Lung (tissue), 12 donors: Measurements from ENCODE around the gene IFIT2. TPM values are rescaled to one million over a fixed set of nuclear protein-coding genes. Genes with fewer than 3 reads are reported as not detected.
A peak's percentile ranks its signal among the peaks of the same experiment; 100 is the strongest.
"Not testable (repeated sequence)": the region's sequence is repeated elsewhere in the genome, so short reads cannot be mapped to it uniquely, and the experiment has no call there.

Source experiments
- ATAC-seq: fragments of 200-7000 bp; cut with Tn5 transposase; one replicate; pipeline ENCODE4 v1.9.1; 2020; ENCODE audit warnings: moderate number of reproducible peaks; ENCODE audit not compliant: insufficient read depth, low FRiP score
- DNase-seq, 3 donors: peaks; one replicate each; pipeline ENCODE4 v3.0.0-alpha.2; 2013 to 2017
- H3K27ac ChIP-seq, 2 donors: one replicate each; pipeline ENCODE4 v1.5.1; 2013; ENCODE audit warnings: mild to moderate bottlenecking in 2 of 2, moderate library complexity in 2 of 2, control low read depth in 1 of 2, inconsistent platforms in 1 of 2, low read depth in 1 of 2, low read length in 1 of 2
- H3K27me3 ChIP-seq, 3 donors: one replicate each; pipeline ENCODE4 v1.5.1; 2013; ENCODE audit warnings: low read length in 2 of 3; ENCODE audit not compliant: control insufficient read depth in 3 of 3, insufficient read depth in 3 of 3
- H3K36me3 ChIP-seq, 4 donors: one replicate each; pipeline ENCODE4 v1.5.1; 2013; ENCODE audit warnings: low read length in 4 of 4, mild to moderate bottlenecking in 1 of 4, moderate library complexity in 1 of 4; ENCODE audit not compliant: control insufficient read depth in 4 of 4, insufficient read depth in 4 of 4
- H3K4me1 ChIP-seq, 5 donors: one replicate each; pipeline ENCODE4 v1.5.1; 2013; ENCODE audit warnings: low read length in 5 of 5, mild to moderate bottlenecking in 2 of 5, moderate library complexity in 1 of 5; ENCODE audit not compliant: control insufficient read depth in 5 of 5, insufficient read depth in 5 of 5
- H3K4me3 ChIP-seq: one replicate; pipeline ENCODE4 v1.5.1; 2013; ENCODE audit warnings: mild to moderate bottlenecking, control low read depth, moderate library complexity
- H3K9ac ChIP-seq, 2 donors: one replicate each; pipeline ENCODE4 v1.5.1; 2013; ENCODE audit warnings: low read length in 2 of 2, control low read depth in 1 of 2; ENCODE audit not compliant: insufficient read depth in 1 of 2
- H3K9me3 ChIP-seq, 4 donors: one replicate each; pipeline ENCODE4 v1.5.1; 2013; ENCODE audit warnings: low read length in 3 of 4, mild to moderate bottlenecking in 1 of 4, moderate library complexity in 1 of 4; ENCODE audit not compliant: control insufficient read depth in 4 of 4, insufficient read depth in 3 of 4
- CTCF ChIP-seq: IDR thresholded peaks from 2 replicates; pipeline ENCODE4 v1.5.1; 2012; ENCODE audit warnings: mild to moderate bottlenecking; ENCODE audit errors: control extremely low read depth, extremely low read depth
- WGBS, 2 donors: extraction: QIAGEN DNeasy Blood & Tissue Kit; methylation state at CpG; one replicate each; pipeline ENCODE4 v1.1.7; 2013; 5-methylcytosine and 5-hydroxymethylcytosine counted together
- polyA plus RNA-seq, 2 donors: library from polyadenylated mRNA; stranded (reverse); fragments of 200-250 nt; gene quantifications; one replicate each; pipeline ENCODE4 v1.2.1, GENCODE V29; 2013
- total RNA-seq, 2 donors: library from RNA; depleted of rRNA in 1 of 2; stranded (reverse); fragments of >200 nt in 1 of 2; gene quantifications; one replicate each; pipeline ENCODE4 v1.2.1, GENCODE V29; 2014 to 2021
- donor health status: control.
- donor health status: control.
- donor health status: Bipolar disorder and iron deficiency.
- donor health status: healthy.
- donor health status: DM: yes; HTN: yes; CAD: no.

The IFIT2 gene
- total and polyA plus RNA-seq, 4 donors: 8.1 to 17.8 (median 14.1) TPM

- no peaks in the 10 kb centered on the region for H3K9me3 ChIP-seq
- no peaks in the 10 kb centered on the region for H3K27me3 ChIP-seq
- H3K36me3 ChIP-seq: no peaks in the 10 kb centered on the region
- H3K4me3 ChIP-seq: peak within 1 kb of the TSS; percentile 31
- ATAC-seq: peak; percentile 85
- peaks cover 12 to 34% (median 15%) of the 10 kb centered on the region in 5 donors for H3K4me1 ChIP-seq
- peak; percentile 89 to 98 (median 97) for DNase-seq
- TF ChIP-seq CTCF: no peak
- peak within 1 kb of the TSS; percentile 33 to 86 for H3K9ac ChIP-seq
- 2% methylated on average over 7 of the region's 7 CpGs for WGBS, 2 donors
- H3K27ac ChIP-seq: peak within 1 kb of the TSS; percentile 88 to 97
Observed at GRCh38 chr10:89327803-89328441, 26.1 kb downstream of the IFIT2 start, which contains the start of gene IFIT3. Gene IFIT3, plus strand, starts transcription at chr10:89327997. Its CDS starts 77 bp downstream, at chr10:89328074.

GRCh38 chr10:89329151-89329550 is 27.3 kb downstream of the IFIT2 start:
- TF ChIP-seq CTCF: no peak
- no peak for ATAC-seq
- 81 to 89% methylated on average over 2 of the region's 2 CpGs for WGBS, 2 donors
- no peaks in the 10 kb centered on the region for H3K9me3 ChIP-seq
- H3K4me3 ChIP-seq: no peak overlapping the region
- no peak for DNase-seq
- peak overlapping the region in 1 of 2 donors; percentile 77 for H3K27ac ChIP-seq
- peak overlapping the region in 1 of 2 donors; percentile 86 for H3K9ac ChIP-seq
- H3K4me1 ChIP-seq: peaks cover 16 to 46% (median 27%) of the 10 kb centered on the region in 5 donors
- H3K27me3 ChIP-seq: no peaks in the 10 kb centered on the region
- H3K36me3 ChIP-seq: no peaks in the 10 kb centered on the region

- not testable (repeated sequence) for ATAC-seq, H3K4me3 ChIP-seq, H3K9ac ChIP-seq, H3K36me3 ChIP-seq, H3K9me3 ChIP-seq, H3K27me3 ChIP-seq
- H3K27ac ChIP-seq: peak overlapping the region; percentile 49 to 67
- 48 to 71% methylated on average over 2 to 3 of the region's 3 CpGs for WGBS, 2 donors
- peak in 1 of 3 donors; percentile 25 for DNase-seq
- peaks cover 16 to 47% (median 28%) of the 10 kb centered on the region in 5 donors for H3K4me1 ChIP-seq
Observed at GRCh38 chr10:89330014-89330413, 28.2 kb downstream of the IFIT2 start.

GRCh38 chr10:89330537-89331212 is 28.8 kb downstream of the IFIT2 start:
- no peak for TF ChIP-seq CTCF
- no peak for ATAC-seq
- H3K4me1 ChIP-seq: peaks cover 16 to 47% (median 29%) of the 10 kb centered on the region in 5 donors
- DNase-seq: no peak
- no peaks in the 10 kb centered on the region for H3K27me3 ChIP-seq
- no peak overlapping the region for H3K4me3 ChIP-seq
- H3K27ac ChIP-seq: peak overlapping the region; percentile 49 to 67
- H3K9me3 ChIP-seq: no peaks in the 10 kb centered on the region
- H3K9ac ChIP-seq: no peak overlapping the region
- no peaks in the 10 kb centered on the region for H3K36me3 ChIP-seq

- H3K27ac ChIP-seq: peak overlapping the region; percentile 88 to 93
- not testable (repeated sequence) for H3K9me3 ChIP-seq, H3K36me3 ChIP-seq, H3K27me3 ChIP-seq, H3K4me3 ChIP-seq, ATAC-seq, DNase-seq
- H3K4me1 ChIP-seq: peaks cover 16 to 43% (median 29%) of the 10 kb centered on the region in 5 donors
- peak overlapping the region in 1 of 2 donors; percentile 86 for H3K9ac ChIP-seq
- WGBS, 2 donors: 73 to 78% methylated on average over 14 of the region's 14 CpGs
Observed at GRCh38 chr10:89331487-89332122, 29.8 kb downstream of the IFIT2 start.
